ENCODE measurements around the gene EVI2B.

GRCh38 chr17:31327534-31328159, 13.8 kb upstream of the EVI2B start:
- TF ChIP-seq, protein P1, sequence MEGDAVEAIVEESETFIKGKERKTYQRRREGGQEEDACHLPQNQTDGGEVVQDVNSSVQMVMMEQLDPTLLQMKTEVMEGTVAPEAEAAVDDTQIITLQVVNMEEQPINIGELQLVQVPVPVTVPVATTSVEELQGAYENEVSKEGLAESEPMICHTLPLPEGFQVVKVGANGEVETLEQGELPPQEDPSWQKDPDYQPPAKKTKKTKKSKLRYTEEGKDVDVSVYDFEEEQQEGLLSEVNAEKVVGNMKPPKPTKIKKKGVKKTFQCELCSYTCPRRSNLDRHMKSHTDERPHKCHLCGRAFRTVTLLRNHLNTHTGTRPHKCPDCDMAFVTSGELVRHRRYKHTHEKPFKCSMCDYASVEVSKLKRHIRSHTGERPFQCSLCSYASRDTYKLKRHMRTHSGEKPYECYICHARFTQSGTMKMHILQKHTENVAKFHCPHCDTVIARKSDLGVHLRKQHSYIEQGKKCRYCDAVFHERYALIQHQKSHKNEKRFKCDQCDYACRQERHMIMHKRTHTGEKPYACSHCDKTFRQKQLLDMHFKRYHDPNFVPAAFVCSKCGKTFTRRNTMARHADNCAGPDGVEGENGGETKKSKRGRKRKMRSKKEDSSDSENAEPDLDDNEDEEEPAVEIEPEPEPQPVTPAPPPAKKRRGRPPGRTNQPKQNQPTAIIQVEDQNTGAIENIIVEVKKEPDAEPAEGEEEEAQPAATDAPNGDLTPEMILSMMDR (IDR thresholded peaks at IDR 0.05): no peak
- TF ChIP-seq ZFX (IDR thresholded peaks at IDR 0.05; ENCODE audit: borderline replicate concordance): no peak

Data from 22Rv1 (cell line).